GM19238 (cell line): ENCODE results near the gene ATXN10.

ENCODE experiments used
- DNase-seq: peaks from one replicate; pipeline ENCODE4 v3.0.0; 2011; ENCODE audit warnings: low spot score; ENCODE audit not compliant: insufficient read length

The ATXN10 gene

DNA sequence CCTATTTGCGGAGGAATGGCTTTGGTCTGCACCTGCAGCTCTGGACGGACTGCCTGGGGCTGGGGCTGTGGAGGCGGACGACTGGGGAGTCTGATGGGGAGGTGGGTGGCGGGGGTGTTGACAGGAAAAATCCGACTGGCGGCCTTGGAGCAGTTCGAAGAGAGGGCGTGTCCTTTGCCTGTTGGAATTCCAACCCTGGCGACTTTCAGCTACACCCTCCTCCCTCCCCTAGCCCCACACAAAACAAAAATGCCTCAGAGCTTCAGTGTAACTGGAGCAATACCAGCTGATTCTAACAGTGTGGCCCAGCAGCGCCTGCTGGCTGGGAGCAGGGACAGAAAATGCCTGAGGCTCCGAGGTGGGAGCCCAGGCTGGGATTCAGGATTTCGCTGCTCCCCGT lies 85.4 kb downstream of the ATXN10 start:
- no peak for DNase-seq

DNA sequence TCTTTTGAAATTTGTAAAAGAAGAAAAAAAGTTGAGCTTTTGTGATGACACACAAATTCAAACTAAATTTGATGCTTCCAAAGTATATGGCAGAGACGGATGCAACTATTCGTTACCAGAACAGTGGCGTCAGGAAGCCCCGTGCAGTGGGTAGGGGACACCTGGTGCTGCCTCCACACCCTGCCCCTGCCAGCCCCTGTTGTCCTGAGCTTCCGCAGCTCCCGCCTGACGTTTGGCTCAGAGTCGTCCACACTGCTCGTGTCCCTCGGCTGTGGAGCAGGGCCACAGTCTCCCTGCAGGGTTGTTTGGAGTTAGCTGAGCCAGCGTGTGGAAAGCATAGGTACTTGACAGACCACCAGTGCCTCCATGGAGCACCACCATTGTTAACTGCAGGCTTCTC lies 86.3 kb downstream of the ATXN10 start:
- DNase-seq: no peak

DNA sequence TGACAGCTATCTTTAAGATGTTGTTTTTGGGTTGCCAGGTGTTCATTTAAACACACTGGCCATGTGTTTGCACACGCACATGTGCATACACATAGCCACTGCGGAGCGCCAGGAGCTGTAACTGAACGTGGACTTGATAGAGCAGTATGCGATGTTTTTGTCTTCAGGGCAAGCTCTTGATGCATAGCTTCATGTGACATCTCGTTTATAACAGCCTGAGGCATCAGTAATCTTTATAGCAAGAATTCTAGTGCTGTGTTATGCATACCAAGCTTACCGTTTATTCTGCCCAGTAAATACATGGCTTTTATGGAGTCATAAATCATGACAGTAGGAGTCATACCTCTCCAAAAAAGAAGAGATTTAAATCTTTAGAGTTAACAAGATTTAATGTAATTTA lies 87.0 kb downstream of the ATXN10 start:
- no peak for DNase-seq

DNA sequence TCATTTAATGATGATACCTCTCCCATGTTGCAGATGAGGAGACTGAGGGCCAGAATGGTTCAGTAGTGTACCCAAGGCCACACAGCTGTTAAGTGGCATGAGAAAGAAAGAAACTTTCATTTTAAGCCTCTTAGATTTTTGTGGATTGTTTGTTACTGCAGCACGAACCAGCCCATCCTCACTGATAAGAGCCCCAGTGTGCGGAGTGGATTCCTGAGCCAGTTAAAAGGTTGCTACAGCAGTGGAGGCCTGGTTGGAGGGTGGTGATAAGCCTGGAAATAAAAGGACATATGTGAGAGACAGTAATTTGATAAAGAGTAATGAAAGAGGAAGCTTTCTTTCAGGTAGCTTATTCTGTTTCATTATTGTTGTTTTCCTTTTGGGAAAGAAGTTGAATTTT lies 89.0 kb downstream of the ATXN10 start:
- DNase-seq: no peak

DNA sequence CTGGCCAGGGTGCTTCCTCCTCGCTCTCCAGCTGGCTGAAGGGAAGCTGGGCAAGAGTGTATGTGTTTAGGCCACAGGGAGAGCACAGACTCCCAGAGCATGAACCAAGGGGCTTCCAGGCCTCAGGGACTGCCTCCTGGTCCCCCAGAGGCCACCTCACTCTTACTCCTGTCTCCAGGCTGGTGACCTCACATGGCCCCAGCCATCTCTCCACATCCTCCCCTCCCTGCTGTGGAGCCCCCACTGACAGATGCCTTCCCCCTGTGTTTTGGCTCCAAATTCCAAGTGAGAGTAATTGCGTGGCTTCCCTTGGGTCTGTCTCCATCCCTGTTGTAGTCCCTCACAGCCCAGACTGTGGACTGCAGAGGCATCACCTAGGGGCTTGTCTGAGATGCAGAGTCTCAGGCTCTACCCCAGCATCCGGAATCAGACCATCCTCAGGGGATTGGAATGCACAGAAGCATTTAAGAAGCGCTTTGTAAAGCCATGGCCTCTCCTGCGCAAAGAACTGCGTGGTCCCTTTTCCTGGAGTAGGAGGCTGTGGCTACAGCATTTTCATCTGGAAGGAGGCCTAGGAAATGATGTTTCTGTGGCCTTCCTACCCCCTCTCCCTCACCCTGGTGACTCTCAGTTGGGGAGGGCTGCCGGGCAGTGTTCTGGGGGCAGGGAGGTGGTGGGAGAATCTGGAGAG lies 91.1 kb downstream of the ATXN10 start:
- no peak for DNase-seq

DNA sequence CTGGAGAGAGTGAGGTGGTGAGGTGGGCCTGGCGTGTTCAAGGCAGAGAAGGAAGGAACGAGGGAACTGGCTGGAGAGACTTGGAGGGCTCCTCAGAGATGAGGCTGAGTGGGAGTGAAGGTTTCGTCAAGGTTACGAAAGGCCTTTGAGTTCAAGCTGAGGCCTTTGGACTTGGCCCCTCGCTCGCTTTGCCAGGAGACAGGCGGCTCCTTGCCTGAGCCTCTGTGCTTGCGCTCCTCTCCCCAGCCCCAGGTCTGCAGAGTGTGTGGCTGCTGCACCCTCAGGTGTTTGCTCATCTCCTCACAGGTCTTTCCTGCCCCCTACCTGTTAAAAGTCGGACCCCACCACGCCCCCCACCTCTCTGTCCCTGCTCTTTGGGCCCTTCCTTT lies 91.6 kb downstream of the ATXN10 start:
- no peak for DNase-seq

DNA sequence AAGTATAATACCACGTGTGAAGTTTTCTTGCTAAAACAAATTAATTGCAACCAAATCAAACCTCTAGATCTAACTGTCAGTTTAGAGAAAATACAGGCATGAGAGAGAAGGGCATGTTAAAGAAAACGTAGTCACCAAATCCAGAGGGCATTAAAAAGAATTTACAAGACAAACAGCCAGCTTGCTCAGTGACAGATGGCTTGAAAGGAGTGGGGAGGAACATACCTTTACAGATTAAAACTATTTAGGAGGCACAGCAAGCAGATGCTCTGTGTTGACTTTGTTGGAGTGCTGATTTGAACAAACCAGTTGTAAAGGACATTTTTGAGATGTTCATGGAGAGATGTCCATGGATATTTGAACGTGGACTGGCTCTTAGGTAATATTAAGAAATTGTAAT lies 96.9 kb downstream of the ATXN10 start:
- no peak for DNase-seq

DNA sequence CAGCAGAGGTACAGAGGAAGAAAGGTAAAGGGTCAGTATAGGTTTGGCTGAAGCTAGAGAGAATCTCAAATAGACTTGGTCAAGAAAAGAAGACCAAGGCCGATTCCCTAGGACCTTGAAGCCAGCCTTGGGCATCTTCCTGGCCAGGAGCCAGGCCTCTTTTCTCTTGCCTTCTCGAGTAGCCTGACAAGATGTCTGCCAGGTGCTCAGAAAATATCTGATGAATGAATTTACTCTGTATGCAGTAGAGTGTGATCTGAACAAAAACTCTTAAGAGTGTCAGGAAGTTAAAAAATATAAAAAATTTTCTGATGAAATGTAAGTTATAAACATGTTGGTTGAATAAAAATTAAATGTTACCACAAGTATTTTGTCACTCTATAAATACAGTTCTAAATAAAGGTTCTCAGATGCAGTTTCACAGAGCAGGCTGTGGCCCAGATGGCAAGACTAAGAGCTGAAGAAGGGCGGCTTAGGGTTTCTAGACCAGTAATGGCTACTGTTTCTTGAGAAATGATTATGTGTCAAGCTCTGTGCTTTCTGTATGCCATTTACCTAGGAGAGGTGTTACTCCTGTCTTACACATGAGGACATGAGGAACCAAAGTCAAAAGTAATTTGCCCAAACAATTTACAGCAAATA lies 98.1 kb downstream of the ATXN10 start:
- DNase-seq: no peak

DNA sequence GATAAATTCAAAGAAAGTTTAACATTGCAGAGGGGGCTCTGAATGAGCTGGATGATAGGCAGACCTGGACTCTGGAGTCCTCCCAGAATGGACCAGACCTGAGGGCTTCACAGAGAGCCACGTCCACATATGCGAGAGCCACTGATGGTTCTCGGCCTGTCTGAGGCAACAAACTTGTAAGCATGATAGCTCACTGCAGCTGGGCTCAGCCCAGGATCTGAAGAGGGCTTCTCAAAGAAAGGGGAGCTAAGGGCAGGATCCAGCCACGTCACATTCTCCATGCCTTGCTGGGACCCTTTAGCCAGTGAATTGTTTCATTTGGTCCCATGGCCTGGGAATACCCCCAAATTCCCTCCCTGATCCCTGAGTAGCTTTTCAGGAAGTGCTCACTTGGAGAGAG lies 98.9 kb downstream of the ATXN10 start:
- no peak for DNase-seq

DNA sequence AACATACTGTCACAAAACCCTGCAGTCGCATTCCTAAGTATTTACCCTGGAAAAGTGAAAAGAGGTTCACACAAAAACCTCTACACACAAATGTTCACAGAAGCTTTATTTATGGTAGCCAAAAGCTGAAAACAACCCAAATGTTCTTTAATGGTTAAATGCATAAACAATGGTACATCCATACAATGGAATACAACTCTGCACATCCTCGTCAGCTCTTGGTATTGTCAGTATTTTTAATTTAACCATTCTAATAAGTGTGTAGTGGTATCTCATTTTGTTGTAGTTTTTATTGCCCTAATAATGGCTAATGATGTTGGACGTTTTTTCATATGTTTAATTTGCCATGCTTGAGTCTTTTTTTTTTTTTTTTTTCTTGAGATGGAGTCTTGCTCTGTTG lies 99.4 kb downstream of the ATXN10 start:
- DNase-seq: no peak

DNA sequence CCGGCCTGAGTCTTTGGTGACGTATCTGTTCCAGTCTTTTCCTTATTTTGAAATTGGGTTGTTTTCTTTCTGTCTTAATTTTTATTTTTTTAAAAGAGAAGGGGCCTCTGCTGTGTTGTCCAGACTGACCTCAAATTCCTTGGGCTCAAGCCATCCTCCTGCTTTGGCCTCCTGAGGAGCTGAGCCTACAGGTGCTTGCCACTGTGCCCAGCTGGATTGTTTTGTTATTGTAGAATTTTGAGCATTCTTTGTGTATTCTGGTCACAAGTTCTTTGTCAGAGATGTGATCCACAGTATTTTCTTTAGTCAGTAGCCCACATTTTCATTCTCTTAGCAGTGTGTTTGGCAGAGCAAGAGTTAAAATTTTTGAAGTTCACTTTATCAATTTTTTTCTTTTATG lies 100.1 kb downstream of the ATXN10 start:
- DNase-seq: no peak

DNA sequence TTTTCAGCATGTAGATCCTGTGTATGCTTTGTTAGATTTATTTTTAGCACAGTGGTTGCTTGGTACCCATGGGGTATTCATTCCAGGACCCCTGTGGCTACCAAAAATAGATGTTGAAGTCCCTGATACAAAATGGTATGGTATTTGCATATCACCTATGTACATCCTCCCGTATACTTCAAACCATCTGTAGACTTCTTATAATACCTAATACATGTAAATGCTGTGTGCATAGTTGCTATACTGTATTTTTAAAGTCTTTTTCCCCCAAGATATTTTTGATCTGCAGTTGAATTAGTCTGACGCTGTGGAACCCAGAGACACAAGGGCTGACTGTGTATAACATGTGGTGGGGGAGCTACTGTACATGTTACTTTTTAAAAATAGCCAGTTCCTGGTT lies 101.1 kb downstream of the ATXN10 start:
- DNase-seq: no peak

DNA sequence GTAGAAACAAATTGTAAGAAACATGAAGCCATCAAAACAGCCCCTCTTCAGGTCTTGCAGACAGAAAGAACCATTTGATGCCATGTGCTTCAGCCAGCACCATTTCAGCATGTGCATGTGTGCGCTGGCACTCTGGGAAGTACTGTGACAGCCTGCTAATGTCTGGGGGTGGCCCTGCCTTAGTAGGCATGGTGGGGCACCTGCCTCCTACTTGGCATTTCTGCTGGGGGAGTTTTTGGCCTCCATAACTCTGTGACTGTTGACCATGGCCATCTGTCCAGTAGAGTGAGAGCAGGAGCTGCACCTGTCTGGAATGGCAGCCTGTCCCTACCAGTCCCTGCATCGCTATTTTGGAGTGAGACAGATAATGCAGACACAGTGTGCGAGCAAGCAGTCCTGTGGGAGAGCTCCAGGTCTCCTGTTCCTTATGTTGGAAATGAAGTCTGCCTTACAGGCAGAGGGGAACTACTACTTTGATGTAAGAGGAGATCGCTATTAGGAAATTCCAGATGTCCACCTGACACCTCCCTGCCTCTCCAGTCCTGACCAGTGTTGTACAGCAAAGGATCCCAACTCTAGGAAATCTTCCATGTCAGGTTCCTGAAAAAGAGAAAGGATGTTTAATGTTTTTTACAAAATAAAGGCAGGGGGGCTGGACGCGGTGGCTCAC lies 102.5 kb downstream of the ATXN10 start:
- no peak for DNase-seq

DNA sequence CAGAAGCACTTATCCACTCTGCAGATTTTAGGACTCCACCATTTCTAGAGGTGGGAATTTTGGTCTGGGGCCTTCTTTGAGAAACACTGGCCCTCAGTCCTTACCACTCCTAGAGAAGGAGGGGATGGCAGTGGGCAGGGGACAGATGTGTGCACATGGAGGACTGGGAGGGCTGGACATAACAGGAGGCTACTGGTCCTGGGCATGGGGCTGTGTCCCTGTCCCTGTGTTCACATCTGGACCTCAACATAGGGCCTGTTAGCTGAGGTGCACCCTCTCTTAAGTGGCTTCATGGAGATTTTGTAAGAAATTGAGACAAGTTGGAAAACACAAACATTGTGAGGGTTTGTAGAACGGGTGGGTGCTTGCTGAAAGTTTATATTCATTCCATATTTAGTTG lies 103.4 kb downstream of the ATXN10 start:
- no peak for DNase-seq

DNA sequence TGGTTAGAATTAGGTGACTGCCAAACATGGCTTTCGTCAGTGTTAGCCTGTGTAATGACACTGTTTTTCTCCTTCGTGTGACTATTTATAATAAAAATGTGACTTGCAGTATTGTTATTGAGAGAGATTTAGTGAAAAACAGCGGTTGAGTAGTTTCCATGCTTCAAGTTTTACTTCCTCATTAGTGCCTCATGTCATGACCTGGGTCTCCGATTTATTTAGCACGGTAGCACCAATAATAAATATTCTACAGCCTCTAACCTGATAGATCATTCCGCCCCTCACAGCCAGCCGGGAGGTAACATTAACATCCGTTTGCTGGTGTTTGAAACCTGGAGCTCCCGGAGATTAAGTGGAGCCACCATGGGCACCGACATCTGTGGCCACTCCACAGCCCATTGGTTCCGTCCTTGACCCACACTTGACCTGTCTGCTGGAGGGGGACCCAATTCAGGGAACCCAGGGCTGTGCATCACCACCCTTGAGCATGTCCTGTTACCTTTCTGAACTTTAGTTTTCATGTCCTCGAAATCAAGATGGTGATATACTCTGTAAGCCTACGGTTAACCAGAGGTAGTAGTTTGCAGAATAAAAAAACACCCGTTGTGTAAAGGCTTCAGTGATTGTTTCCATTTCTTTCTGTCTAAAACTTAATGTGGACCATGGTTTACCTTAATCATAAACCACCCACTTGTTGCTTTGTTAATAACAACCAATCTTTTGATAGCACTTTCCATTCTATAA lies 104.1 kb downstream of the ATXN10 start:
- peak; percentile 27 for DNase-seq

DNA sequence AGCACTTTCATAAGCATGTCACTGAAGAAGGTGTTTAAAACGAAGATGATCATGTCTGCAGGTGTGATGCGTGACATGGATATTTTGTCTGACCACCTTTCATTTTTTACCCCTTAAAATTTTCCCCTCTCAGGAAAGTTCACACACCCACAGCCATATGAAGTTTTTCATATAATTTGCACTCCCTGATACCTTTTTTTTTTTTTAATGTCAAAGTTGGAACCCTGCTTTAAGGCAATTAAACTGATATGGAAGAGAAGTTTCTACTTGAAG lies 104.6 kb downstream of the ATXN10 start:
- DNase-seq: no peak

DNA sequence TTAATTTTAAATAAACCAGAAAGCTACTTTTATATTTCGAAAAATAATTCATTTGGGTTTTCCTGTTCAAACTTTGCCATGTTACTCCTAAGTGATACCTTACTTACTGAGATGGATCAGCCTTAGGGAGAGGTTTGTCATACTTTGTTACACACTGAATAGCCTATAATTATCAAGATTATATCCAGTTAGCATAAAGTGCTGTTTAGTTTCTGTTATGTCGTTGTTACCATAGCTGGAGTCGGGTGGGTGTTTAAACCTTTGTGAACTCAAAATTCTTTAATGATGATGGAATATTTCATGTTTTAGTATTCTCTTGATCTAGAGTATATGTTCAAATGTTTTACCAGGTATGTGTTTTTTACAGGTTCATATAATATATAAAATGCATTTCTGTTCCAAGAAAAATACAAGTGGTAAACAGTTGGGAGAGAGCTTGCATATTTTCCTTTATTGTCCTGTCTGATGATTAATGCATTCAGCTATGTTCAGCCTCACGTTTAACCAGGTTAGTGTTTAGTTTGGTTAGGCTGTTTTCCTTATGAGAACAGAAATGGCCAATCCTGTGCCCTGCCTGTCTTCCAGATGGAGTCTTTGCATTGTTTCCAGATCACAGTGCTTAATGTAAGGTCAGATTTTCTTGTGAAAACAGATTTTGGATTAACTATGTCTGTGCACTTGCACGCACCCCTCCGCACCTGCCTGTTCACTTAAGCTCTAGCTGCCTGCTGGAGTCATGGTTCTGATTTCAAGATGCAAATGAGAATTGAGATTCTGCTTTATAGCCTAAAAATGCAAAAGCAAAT lies 105.6 kb downstream of the ATXN10 start:
- DNase-seq: no peak

DNA sequence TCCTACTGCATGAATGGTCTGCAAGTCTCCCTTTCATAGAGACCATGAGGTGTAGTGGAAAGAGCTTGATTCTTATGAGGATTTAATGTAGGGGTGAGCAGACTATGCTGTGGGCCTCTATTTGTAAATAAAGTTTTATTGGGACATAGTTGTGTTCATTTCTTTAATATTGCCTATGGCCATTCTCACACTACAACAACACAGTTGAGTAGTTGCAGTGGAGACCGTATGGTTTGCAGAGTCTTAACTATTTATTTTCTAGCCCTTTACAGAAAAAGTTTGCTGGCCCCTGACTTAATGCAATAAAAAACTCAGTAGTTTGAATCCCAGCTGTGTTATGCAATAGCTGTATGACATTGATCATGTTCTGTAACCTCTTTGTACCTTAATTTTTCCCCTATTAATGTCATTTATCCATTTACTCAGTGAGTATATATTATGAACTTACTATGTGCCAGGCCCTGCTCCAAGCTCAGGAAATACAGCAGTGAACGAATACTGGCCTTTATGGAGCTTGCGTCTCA lies 106.3 kb downstream of the ATXN10 start:
- no peak for DNase-seq

DNA sequence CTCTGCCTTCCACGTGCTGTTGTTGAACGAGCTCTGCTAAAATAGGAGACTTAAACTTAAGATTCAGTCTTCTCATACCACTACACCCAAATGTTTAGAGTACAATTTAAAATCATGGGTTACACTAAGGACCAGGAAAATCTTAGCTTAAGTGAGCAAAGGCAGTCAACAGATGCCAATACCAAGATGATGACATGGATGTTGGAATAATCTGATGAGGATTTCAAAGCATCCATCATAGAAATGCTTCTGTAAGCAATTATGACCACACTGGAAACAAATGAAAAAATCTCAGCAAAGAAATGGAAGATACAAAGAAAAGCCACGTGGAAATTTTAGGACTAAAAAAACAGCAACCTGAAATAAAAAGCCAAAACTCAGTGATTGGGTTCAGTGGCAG lies 109.8 kb downstream of the ATXN10 start:
- no peak for DNase-seq

DNA sequence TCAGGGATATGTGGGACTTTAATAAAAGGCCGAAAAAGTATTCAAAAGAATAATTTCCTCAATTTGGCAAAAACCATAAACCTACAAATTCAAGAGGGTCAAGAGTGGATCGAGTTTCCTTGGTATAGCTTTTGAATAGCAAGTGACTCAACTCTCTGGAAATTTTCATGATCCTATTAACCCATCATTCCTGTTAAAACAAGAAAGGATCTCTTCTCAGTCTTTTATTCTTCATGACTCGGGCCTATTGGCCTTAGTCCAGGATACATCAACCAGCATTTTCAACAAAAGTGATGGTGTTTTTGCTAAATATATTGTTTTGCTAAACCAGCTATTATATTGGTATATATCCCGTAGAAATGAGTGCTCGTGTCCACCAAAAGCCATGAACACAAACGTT lies 110.3 kb downstream of the ATXN10 start:
- no peak for DNase-seq

DNA sequence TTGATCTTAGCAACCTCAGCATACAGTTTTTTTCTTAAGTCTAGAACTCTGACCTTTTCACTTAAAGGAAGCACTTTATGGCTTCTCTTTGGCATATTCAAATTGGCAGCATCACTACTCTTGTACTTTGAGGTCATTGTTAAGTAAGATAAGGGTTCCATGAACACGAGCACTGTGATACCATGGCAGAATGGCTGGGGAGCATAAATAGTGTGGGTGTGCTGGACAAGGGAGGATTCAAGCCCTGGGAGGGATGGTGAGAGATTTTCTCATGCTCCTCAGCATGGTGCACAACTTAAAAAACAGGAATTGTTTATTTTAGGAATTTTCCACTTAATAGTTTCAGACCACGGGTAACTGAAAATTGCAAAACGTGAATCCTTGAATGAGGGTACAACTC lies 111.4 kb downstream of the ATXN10 start:
- no peak for DNase-seq
